Sigmoid colon (tissue), 4 donors: ENCODE data around the gene MAP2K3.

Experiments used
- CTCF ChIP-seq, 4 experiments: fragments of 450-650 bp in 3 of 4; fragments of 200-600 bp in 1 of 4; IDR thresholded peaks; one replicate each; pipeline ENCODE4 v1.5.1; 2016 to 2019; ENCODE audit warnings: antibody characterized with exemption in 4 of 4, mild to moderate bottlenecking in 3 of 4, moderate library complexity in 2 of 4
- EP300 ChIP-seq, 4 donors: sonication (generic); formaldehyde crosslinking; IDR thresholded peaks; one replicate each; pipeline ENCODE4 v1.6.1; 2017; ENCODE audit warnings: antibody characterized with exemption in 4 of 4
- POLR2A ChIP-seq, 2 donors: fragments of 450-650 bp; IDR thresholded peaks; one replicate each; pipeline ENCODE4 v1.6.1; 2016; ENCODE audit warnings: antibody characterized with exemption in 2 of 2, mild to moderate bottlenecking in 2 of 2, moderate library complexity in 2 of 2
- POLR2AphosphoS5 ChIP-seq, 4 donors: sonication (generic); formaldehyde crosslinking; IDR thresholded peaks; one replicate each; pipeline ENCODE4 v1.6.1; 2017; ENCODE audit warnings: antibody characterized with exemption in 4 of 4

GRCh38 chr17:21248500-21248899 lies 36.0 kb upstream of the MAP2K3 start:
- TF ChIP-seq CTCF (IDR thresholded peaks at IDR 0.05) (no peak), POLR2A (IDR thresholded peaks at IDR 0.05) (no peak), POLR2AphosphoS5 (IDR thresholded peaks at IDR 0.05) (no peak), EP300 (IDR thresholded peaks at IDR 0.05) (no peak)
